ENCODE data around the gene HECW1. TPM values are rescaled to one million over a fixed set of nuclear protein-coding genes. Genes with fewer than 3 reads are reported as not detected.
A peak's percentile ranks its signal among the peaks of the same experiment; 100 is the strongest.

Gene HECW1
- total and polyA plus RNA-seq, 2 of the 8 experiments (the other 6 are each of a cell fraction or from before 2014, with no cell fraction given) = 2.9 to 12.7 TPM

DNA sequence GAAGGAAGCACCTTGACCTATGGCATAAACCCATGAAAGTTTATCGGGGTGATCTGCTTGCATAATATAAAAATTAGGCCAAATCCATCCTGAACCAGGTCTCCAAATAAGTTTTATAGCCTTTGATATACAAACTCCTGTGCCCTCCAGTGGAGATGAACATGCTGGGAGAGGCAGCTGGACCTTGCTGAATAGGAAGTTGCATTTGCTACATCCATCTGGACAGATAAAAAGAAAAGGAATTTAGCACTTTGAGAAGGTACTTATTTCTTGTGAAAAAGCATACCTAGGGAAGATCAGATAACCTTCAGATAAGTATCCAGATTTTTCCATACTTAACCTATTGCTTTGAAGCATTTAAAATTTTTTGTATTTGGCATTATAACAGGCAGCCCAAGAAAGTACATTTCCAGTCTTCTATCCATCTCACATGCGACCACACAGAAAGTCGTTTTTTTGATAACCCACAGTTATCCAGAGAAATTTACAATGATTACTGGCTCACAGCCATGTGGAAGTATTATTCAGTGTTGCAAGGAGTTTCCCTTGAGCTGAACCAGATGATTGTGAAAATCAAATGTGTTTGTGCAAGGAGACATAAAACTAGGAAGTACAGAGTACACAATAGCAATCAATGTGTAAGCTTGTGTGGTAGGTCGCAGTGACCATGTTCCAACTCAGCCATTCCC lies 346.0 kb downstream of the HECW1 start:
- Histone ChIP-seq H4K5ac (ENCODE audit: insufficient read length, low read depth, low read length) (no peak overlapping the region), H3K9ac (replicated peaks in 1 of 4; ENCODE audit: extremely low read depth in 1 of 4, low read depth in 3 of 4, low read length in 3 of 4) (no peak overlapping the region), H2BK12ac (ENCODE audit: low read depth, low read length) (no peak overlapping the region), H2BK15ac (ENCODE audit: low read length) (no peak overlapping the region), H3K79me1 (ENCODE audit: low read depth, low read length) (no peaks in the 10 kb centered on the region), H2AK5ac (ENCODE audit: low read depth, low read length) (no peak overlapping the region), H3K4me1 (replicated peaks in 1 of 4; ENCODE audit: control insufficient read depth in 3 of 4, insufficient read depth in 4 of 4, low read length in 3 of 4) (peaks cover 2 to 10% (median 6%) of the 10 kb centered on the region in 4 experiments; a peak in 6 of 7 replicates), H4K91ac (replicated peaks; ENCODE audit: insufficient read length, low read length) (no peak overlapping the region), H3K27me3 (replicated peaks in 1 of 4; ENCODE audit: control insufficient read depth in 3 of 4, extremely low read depth in 1 of 4, insufficient read depth in 3 of 4, low read length in 3 of 4) (no peaks in the 10 kb centered on the region), H4K8ac (ENCODE audit: extremely low read depth, insufficient read depth, low read length) (no peak overlapping the region), H3K14ac (ENCODE audit: insufficient read length) (no peak overlapping the region), H3K18ac (ENCODE audit: extremely low read depth, low read length) (no peak overlapping the region), H2BK20ac (ENCODE audit: low read length) (no peak overlapping the region), H2AFZ (ENCODE audit: low read length) (no peak overlapping the region), H3K9me3 (ENCODE audit: insufficient read depth in 2 of 2, low read depth in 1 of 2, low read length in 1 of 2) (no peaks in the 10 kb centered on the region), H3K56ac (replicated peaks; ENCODE audit: insufficient read length, low read depth, low read length) (no peak overlapping the region), H2BK120ac (replicated peaks; ENCODE audit: low read depth, low read length) (no peak overlapping the region), H3K23ac (ENCODE audit: insufficient read length) (no peak overlapping the region), H3K36me3 (ENCODE audit: control insufficient read depth in 2 of 4, insufficient read depth in 4 of 4, low read length in 3 of 4) (no peaks in the 10 kb centered on the region; a peak in 1 of 8 replicates), H2BK5ac (ENCODE audit: low read depth, low read length) (no peak overlapping the region), H3K4me2 (ENCODE audit: insufficient read depth in 1 of 2, low read depth in 2 of 2, low read length in 2 of 2) (no peak overlapping the region), H3K79me2 (ENCODE audit: control insufficient read depth in 1 of 2, insufficient read depth in 2 of 2, low read length in 2 of 2) (no peaks in the 10 kb centered on the region), H3K4ac (replicated peaks; ENCODE audit: insufficient read length, low read depth, low read length) (no peak overlapping the region), H3K4me3 (ENCODE audit: extremely low read depth in 1 of 4, insufficient read depth in 2 of 4, low read depth in 3 of 4, low read length in 4 of 4) (no peak overlapping the region), H4K20me1 (replicated peaks in 1 of 2; ENCODE audit: control insufficient read depth in 1 of 2, insufficient read depth in 2 of 2, low read length in 2 of 2) (no peaks in the 10 kb centered on the region), H3K27ac (ENCODE audit: low read depth, low read length) (no peak overlapping the region), H3K23me2 (ENCODE audit: low read depth, low read length) (no peaks in the 10 kb centered on the region; the same call in 1 of the 2 replicates)
- WGBS, 2 experiments (ENCODE audit: extremely low coverage in 1 of 2, insufficient coverage in 1 of 2, insufficient read length in 1 of 2, insufficient replicate concordance in 2 of 2, low coverage in 1 of 2, low lambda C conversion rate in 2 of 2, missing lambda C conversion rate in 1 of 2) = 81% methylated on average over 4 of the region's 4 CpGs; no CpG with 5 or more reads in 1 of the 2 experiments
- DNase-seq (ENCODE audit: low read depth in 1 of 2, low spot score in 2 of 2) = no peak
- TF ChIP-seq JUN (IDR thresholded peaks at IDR 0.05; ENCODE audit: low read depth, low read length) (no peak), SIX5 (IDR thresholded peaks at IDR 0.05; ENCODE audit: low read depth, low read length) (no peak), SP2 (IDR thresholded peaks at IDR 0.05; ENCODE audit: low read length) (no peak), CEBPB (IDR thresholded peaks at IDR 0.05; ENCODE audit: low read depth, low read length) (no peak), CBX8 (IDR thresholded peaks at IDR 0.05; ENCODE audit: borderline replicate concordance, low read depth, low read length) (no peak), TAF7 (optimal IDR thresholded peaks at IDR 0.05; ENCODE audit: borderline replicate concordance, low read depth, low read length) (no peak), CHD1 (IDR thresholded peaks at IDR 0.05; ENCODE audit: low read depth, low read length) (no peak), MAFK (IDR thresholded peaks at IDR 0.05; ENCODE audit: low read depth, low read length) (no peak), SP1 (IDR thresholded peaks at IDR 0.05; ENCODE audit: low read depth, low read length) (no peak)
- TF ChIP-seq, protein P1, sequence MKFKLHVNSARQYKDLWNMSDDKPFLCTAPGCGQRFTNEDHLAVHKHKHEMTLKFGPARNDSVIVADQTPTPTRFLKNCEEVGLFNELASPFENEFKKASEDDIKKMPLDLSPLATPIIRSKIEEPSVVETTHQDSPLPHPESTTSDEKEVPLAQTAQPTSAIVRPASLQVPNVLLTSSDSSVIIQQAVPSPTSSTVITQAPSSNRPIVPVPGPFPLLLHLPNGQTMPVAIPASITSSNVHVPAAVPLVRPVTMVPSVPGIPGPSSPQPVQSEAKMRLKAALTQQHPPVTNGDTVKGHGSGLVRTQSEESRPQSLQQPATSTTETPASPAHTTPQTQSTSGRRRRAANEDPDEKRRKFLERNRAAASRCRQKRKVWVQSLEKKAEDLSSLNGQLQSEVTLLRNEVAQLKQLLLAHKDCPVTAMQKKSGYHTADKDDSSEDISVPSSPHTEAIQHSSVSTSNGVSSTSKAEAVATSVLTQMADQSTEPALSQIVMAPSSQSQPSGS (IDR thresholded peaks at IDR 0.05; ENCODE audit: low read length) = no peak
- CTCF ChIA-PET (ENCODE audit: partially characterized antibody) = interaction anchor here (0.5 to 2.4 kb wide), 4 partner anchors 13 to 350 kb away, joined by 3 to 7 read pairs (median 4); no protein-coding TSS in a partner anchor
- FAIRE-seq = peak; percentile 39
- POLR2A ChIA-PET (ENCODE audit: partially characterized antibody) = no interaction called here

Data from H1 (cell line).